ENCODE results near the gene DAGLB.

- TF ChIP-seq, protein P1, sequence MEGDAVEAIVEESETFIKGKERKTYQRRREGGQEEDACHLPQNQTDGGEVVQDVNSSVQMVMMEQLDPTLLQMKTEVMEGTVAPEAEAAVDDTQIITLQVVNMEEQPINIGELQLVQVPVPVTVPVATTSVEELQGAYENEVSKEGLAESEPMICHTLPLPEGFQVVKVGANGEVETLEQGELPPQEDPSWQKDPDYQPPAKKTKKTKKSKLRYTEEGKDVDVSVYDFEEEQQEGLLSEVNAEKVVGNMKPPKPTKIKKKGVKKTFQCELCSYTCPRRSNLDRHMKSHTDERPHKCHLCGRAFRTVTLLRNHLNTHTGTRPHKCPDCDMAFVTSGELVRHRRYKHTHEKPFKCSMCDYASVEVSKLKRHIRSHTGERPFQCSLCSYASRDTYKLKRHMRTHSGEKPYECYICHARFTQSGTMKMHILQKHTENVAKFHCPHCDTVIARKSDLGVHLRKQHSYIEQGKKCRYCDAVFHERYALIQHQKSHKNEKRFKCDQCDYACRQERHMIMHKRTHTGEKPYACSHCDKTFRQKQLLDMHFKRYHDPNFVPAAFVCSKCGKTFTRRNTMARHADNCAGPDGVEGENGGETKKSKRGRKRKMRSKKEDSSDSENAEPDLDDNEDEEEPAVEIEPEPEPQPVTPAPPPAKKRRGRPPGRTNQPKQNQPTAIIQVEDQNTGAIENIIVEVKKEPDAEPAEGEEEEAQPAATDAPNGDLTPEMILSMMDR (optimal IDR thresholded peaks at IDR 0.05 in 1 of 3, IDR thresholded peaks at IDR 0.05 in 1 of 3, conservative IDR thresholded peaks at IDR 0.05 in 1 of 3; ENCODE audit: extremely low read depth in 1 of 3, insufficient read depth in 2 of 3, low read length in 3 of 3), result no peak
- TF ChIP-seq EZH2 (IDR thresholded peaks at IDR 0.05; ENCODE audit: low read length), result no peak
Observed at GRCh38 chr7:6451224-6451705, 3.5 kb upstream of the DAGLB start.
